ENCODE data around the gene ANXA3. TPM values are rescaled to one million over a fixed set of nuclear protein-coding genes. Genes with fewer than 3 reads are reported as not detected.

ANXA3 gene
- total RNA-seq, 1 donor from 2014 or later = 1.9 TPM

- no peak for DNase-seq
- Mint-ChIP-seq H3K27me3 (peaks cover 1% of the 10 kb centered on the region), H3K4me3 (no peak overlapping the region), H3K4me1 (peaks cover 56% of the 10 kb centered on the region), H3K36me3 (ENCODE audit: low read depth) (no peaks in the 10 kb centered on the region), H3K9me3 (peaks cover 6% of the 10 kb centered on the region), H3K27ac (no peak overlapping the region)
- intact Hi-C loops (cut with micrococcal nuclease) = loop anchor here (5.0 kb wide), 4 partner anchors 203 to 1418 kb away; partner anchors contain the start of gene PAQR3
Observed at GRCh38 chr4:78659264-78659663, 107.7 kb downstream of the ANXA3 start.

- Mint-ChIP-seq H3K27me3 (peaks cover 1% of the 10 kb centered on the region), H3K4me1 (peaks cover 58% of the 10 kb centered on the region), H3K27ac (no peak overlapping the region), H3K4me3 (no peak overlapping the region), H3K9me3 (peaks cover 6% of the 10 kb centered on the region), H3K36me3 (ENCODE audit: low read depth) (no peaks in the 10 kb centered on the region)
- intact Hi-C loops (cut with micrococcal nuclease) = loop anchor here (5.0 kb wide), 5 partner anchors 203 to 1418 kb away; partner anchors contain the start of gene PAQR3
- no peak for DNase-seq
Observed at GRCh38 chr4:78659665-78660064, 108.1 kb downstream of the ANXA3 start.

Other genes starting within 250 kb of the ANXA3 start
- 17.3 and 19.0 TPM in 2 replicates for gene BMP2K, start 224.6 kb downstream of the ANXA3 start, total RNA-seq